ENCODE data around the gene LOXL1. TPM values are rescaled to one million over a fixed set of nuclear protein-coding genes. Genes with fewer than 3 reads are reported as not detected.

Gene LOXL1
- polyA plus RNA-seq, 1 of the 3 experiments (the other 2 are of a cell fraction) = 50.3 TPM

DNA sequence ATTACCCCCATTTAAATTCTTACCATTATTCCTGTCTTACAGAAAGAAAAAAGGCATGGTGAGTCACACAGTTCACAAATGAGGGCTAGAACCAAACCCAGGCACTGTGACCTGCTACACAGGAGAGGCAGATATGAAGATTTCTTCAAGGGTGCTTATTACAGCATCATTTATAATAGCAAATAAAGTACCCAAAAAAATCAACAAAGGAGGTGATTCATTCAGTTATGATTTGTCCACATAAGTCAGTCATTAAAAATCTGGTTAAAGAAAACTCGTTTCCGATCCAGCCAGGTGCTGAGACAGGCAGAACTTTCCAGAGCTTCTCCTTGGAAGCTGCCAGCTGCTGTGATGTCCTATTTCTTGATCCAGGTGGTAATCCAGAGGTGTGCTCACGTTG is 7.5 kb upstream of the LOXL1 start:
- Histone ChIP-seq H4K20me1 (ENCODE audit: insufficient read depth) (no peaks in the 10 kb centered on the region), H3K79me2 (ENCODE audit: insufficient read depth) (peaks cover 41% of the 10 kb centered on the region), H3K4me3 (ENCODE audit: low read depth in 2 of 2, low read length in 1 of 2) (no peak overlapping the region), H3K9me3 (no peaks in the 10 kb centered on the region), H3K9me2 (no peaks in the 10 kb centered on the region), H3K27ac (ENCODE audit: low read depth in 2 of 2, low read length in 1 of 2) (no peak overlapping the region), H3F3A (replicated peaks; ENCODE audit: insufficient read depth) (peaks cover 24% of the 10 kb centered on the region), H3K36me3 (replicated peaks in 1 of 2; ENCODE audit: control insufficient read depth in 1 of 2, insufficient read depth in 2 of 2, low read length in 1 of 2) (peaks cover 0 to 24% of the 10 kb centered on the region in 2 experiments), H3K9ac (no peak overlapping the region), H3K4me1 (ENCODE audit: control insufficient read depth in 1 of 2, insufficient read depth in 2 of 2, low read depth in 1 of 2, low read length in 1 of 2) (peaks cover 21 to 39% of the 10 kb centered on the region in 2 experiments; a peak in 3 of 4 replicates), H3K27me3 (ENCODE audit: insufficient read depth) (no peaks in the 10 kb centered on the region), H3K4me2 (no peak overlapping the region), H2AFZ (ENCODE audit: low read depth) (no peak overlapping the region)
- TF ChIP-seq EP300 (IDR thresholded peaks at IDR 0.05; ENCODE audit: borderline replicate concordance in 1 of 2, low read depth in 1 of 2, low read length in 1 of 2) (no peak), TCF12 (IDR thresholded peaks at IDR 0.05) (no peak), SMC3 (IDR thresholded peaks at IDR 0.05; ENCODE audit: low read depth, low read length) (no peak), RAD21 (IDR thresholded peaks at IDR 0.05; ENCODE audit: low read length) (no peak), TAF1 (IDR thresholded peaks at IDR 0.05; ENCODE audit: borderline replicate concordance, low read depth, low read length) (no peak), RCOR1 (IDR thresholded peaks at IDR 0.05; ENCODE audit: low read length) (no peak), EZH2phosphoT487 (IDR thresholded peaks at IDR 0.05; ENCODE audit: borderline replicate concordance, low read depth) (no peak), SIN3A (IDR thresholded peaks at IDR 0.05; ENCODE audit: borderline replicate concordance, low read depth, low read length) (no peak), MEF2A (IDR thresholded peaks at IDR 0.05; ENCODE audit: borderline replicate concordance, low read depth) (no peak), NFIC (IDR thresholded peaks at IDR 0.05; ENCODE audit: borderline replicate concordance) (no peak), RFX5 (IDR thresholded peaks at IDR 0.05; ENCODE audit: low read length) (no peak), CHD2 (IDR thresholded peaks at IDR 0.05; ENCODE audit: low read length, partially characterized antibody) (no peak), JUND (IDR thresholded peaks at IDR 0.05) (no peak), TEAD4 (IDR thresholded peaks at IDR 0.05; ENCODE audit: borderline replicate concordance, insufficient read depth) (no peak)
- TF ChIP-seq, protein P1, sequence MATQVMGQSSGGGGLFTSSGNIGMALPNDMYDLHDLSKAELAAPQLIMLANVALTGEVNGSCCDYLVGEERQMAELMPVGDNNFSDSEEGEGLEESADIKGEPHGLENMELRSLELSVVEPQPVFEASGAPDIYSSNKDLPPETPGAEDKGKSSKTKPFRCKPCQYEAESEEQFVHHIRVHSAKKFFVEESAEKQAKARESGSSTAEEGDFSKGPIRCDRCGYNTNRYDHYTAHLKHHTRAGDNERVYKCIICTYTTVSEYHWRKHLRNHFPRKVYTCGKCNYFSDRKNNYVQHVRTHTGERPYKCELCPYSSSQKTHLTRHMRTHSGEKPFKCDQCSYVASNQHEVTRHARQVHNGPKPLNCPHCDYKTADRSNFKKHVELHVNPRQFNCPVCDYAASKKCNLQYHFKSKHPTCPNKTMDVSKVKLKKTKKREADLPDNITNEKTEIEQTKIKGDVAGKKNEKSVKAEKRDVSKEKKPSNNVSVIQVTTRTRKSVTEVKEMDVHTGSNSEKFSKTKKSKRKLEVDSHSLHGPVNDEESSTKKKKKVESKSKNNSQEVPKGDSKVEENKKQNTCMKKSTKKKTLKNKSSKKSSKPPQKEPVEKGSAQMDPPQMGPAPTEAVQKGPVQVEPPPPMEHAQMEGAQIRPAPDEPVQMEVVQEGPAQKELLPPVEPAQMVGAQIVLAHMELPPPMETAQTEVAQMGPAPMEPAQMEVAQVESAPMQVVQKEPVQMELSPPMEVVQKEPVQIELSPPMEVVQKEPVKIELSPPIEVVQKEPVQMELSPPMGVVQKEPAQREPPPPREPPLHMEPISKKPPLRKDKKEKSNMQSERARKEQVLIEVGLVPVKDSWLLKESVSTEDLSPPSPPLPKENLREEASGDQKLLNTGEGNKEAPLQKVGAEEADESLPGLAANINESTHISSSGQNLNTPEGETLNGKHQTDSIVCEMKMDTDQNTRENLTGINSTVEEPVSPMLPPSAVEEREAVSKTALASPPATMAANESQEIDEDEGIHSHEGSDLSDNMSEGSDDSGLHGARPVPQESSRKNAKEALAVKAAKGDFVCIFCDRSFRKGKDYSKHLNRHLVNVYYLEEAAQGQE (IDR thresholded peaks at IDR 0.05; ENCODE audit: low read depth, low read length) = no peak
- TF ChIP-seq, protein P2, sequence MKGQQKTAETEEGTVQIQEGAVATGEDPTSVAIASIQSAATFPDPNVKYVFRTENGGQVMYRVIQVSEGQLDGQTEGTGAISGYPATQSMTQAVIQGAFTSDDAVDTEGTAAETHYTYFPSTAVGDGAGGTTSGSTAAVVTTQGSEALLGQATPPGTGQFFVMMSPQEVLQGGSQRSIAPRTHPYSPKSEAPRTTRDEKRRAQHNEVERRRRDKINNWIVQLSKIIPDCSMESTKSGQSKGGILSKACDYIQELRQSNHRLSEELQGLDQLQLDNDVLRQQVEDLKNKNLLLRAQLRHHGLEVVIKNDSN (IDR thresholded peaks at IDR 0.05; ENCODE audit: borderline replicate concordance, low read depth) = no peak
- TF ChIP-seq, protein P3, sequence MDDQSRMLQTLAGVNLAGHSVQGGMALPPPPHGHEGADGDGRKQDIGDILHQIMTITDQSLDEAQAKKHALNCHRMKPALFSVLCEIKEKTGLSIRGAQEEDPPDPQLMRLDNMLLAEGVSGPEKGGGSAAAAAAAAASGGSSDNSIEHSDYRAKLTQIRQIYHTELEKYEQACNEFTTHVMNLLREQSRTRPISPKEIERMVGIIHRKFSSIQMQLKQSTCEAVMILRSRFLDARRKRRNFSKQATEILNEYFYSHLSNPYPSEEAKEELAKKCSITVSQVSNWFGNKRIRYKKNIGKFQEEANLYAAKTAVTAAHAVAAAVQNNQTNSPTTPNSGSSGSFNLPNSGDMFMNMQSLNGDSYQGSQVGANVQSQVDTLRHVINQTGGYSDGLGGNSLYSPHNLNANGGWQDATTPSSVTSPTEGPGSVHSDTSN (IDR thresholded peaks at IDR 0.05) = no peak
- TF ChIP-seq, protein P4, sequence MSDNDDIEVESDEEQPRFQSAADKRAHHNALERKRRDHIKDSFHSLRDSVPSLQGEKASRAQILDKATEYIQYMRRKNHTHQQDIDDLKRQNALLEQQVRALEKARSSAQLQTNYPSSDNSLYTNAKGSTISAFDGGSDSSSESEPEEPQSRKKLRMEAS (IDR thresholded peaks at IDR 0.05; ENCODE audit: low read depth) = no peak
- TF ChIP-seq, protein P5, sequence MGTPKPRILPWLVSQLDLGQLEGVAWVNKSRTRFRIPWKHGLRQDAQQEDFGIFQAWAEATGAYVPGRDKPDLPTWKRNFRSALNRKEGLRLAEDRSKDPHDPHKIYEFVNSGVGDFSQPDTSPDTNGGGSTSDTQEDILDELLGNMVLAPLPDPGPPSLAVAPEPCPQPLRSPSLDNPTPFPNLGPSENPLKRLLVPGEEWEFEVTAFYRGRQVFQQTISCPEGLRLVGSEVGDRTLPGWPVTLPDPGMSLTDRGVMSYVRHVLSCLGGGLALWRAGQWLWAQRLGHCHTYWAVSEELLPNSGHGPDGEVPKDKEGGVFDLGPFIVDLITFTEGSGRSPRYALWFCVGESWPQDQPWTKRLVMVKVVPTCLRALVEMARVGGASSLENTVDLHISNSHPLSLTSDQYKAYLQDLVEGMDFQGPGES (IDR thresholded peaks at IDR 0.05; ENCODE audit: low read depth, low read length) = no peak
- TF ChIP-seq, protein P6, sequence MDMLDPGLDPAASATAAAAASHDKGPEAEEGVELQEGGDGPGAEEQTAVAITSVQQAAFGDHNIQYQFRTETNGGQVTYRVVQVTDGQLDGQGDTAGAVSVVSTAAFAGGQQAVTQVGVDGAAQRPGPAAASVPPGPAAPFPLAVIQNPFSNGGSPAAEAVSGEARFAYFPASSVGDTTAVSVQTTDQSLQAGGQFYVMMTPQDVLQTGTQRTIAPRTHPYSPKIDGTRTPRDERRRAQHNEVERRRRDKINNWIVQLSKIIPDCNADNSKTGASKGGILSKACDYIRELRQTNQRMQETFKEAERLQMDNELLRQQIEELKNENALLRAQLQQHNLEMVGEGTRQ (IDR thresholded peaks at IDR 0.05; ENCODE audit: borderline replicate concordance, low read depth, low read length) = no peak
- POLR2A ChIA-PET = no interaction called here
- 71% methylated on average over 3 of the region's 3 CpGs for WGBS (ENCODE audit: low lambda C conversion rate)
- DNase-seq = no peak
- CTCF ChIA-PET = interaction anchor here (0.6 kb wide), 1 partner anchor 33 kb away, joined by 3 read pairs; no protein-coding TSS in a partner anchor
